IMR-90 (cell line): ENCODE data around the gene SYCP1. TPM values are rescaled to one million over a fixed set of nuclear protein-coding genes. Genes with fewer than 3 reads are reported as not detected.

Source experiments
- ATAC-seq: fragments of 200-7000 bp; cut with Tn5 transposase; 2 replicates; pipeline ENCODE4 v1.9.1; 2020; ENCODE audit warnings: low read depth, mild to moderate bottlenecking, moderate library complexity
- BruUV-seq: library from RNA; stranded (reverse); fragments of 400-500 nt; replicated peaks from 2 replicates; lab custom pipeline; 2021; lab: Mats Ljungman, UMichigan
- CTCF ChIA-PET: fragments of 300-600 bp; formaldehyde crosslinking; extraction: SDS; loops from one replicate; lab custom pipeline; 2021; ENCODE audit warnings: antibody characterized with exemption; lab: Yijun Ruan, JAX
- POLR2A ChIA-PET: fragments of 300-600 bp; sonication (Branson Sonifier 250); formaldehyde crosslinking; loops from one replicate; lab custom pipeline; 2022; ENCODE audit warnings: antibody characterized with exemption; ENCODE audit not compliant: unreplicated experiment; lab: Charles Lee
- DNase-seq: peaks from one replicate; pipeline ENCODE4 v3.0.0; 2013
- H2AFZ ChIP-seq: replicated peaks from 2 replicates; pipeline ENCODE3; 2013; ENCODE audit warnings: low read length, mild to moderate bottlenecking; ENCODE audit not compliant: poor library complexity
- H2AK5ac ChIP-seq: 2 replicates; pipeline ENCODE4 v1.6.1; 2013; ENCODE audit warnings: low read depth, low read length, inconsistent platforms
- H2AK9ac ChIP-seq: replicated peaks from 2 replicates; pipeline ENCODE3; 2013; ENCODE audit warnings: mild to moderate bottlenecking, low read depth, low read length, moderate library complexity; ENCODE audit not compliant: poor library complexity
- H2BK120ac ChIP-seq: 2 replicates; pipeline ENCODE4 v1.6.1; 2013; ENCODE audit warnings: low read depth, low read length, inconsistent platforms
- H2BK15ac ChIP-seq: 3 replicates; pipeline ENCODE4 v1.6.1; 2013; ENCODE audit warnings: low read depth, low read length, inconsistent platforms
- H2BK20ac ChIP-seq: 2 replicates; pipeline ENCODE4 v1.6.1; 2013; ENCODE audit warnings: low read depth, mild to moderate bottlenecking, inconsistent platforms, low read length, moderate library complexity
- H2BK5ac ChIP-seq: 2 replicates; pipeline ENCODE4 v1.6.1; 2013; ENCODE audit warnings: mild to moderate bottlenecking, low read depth, low read length, inconsistent platforms; ENCODE audit not compliant: poor library complexity, severe bottlenecking
- H3K14ac ChIP-seq: replicated peaks from 2 replicates; pipeline ENCODE4 v1.6.1; 2013; ENCODE audit warnings: low read depth, low read length, inconsistent platforms
- H3K18ac ChIP-seq: 2 replicates; pipeline ENCODE4 v1.6.1; 2013; ENCODE audit warnings: low read depth, low read length, control low read depth
- H3K23ac ChIP-seq: 2 replicates; pipeline ENCODE4 v1.6.1; 2013; ENCODE audit warnings: low read depth, low read length, inconsistent platforms
- H3K27ac ChIP-seq: 2 replicates; pipeline ENCODE4 v1.5.1; 2013; ENCODE audit warnings: mild to moderate bottlenecking, control low read depth, low read length; ENCODE audit not compliant: insufficient read depth
- H3K27me3 ChIP-seq: 2 replicates; pipeline ENCODE4 v1.6.1; 2013; ENCODE audit warnings: low read length; ENCODE audit not compliant: control insufficient read depth, insufficient read depth
- H3K36me3 ChIP-seq: 2 replicates; pipeline ENCODE4 v1.6.1; 2013; ENCODE audit warnings: low read length, mixed read lengths; ENCODE audit not compliant: control insufficient read depth, insufficient read depth
- H3K4ac ChIP-seq: 2 replicates; pipeline ENCODE4 v1.6.1; 2013; ENCODE audit warnings: low read depth, low read length, inconsistent platforms
- H3K4me1 ChIP-seq: 2 replicates; pipeline ENCODE4 v1.6.1; 2013; ENCODE audit warnings: low read length, mixed read lengths; ENCODE audit not compliant: control insufficient read depth, insufficient read depth
- H3K4me2 ChIP-seq: 2 replicates; pipeline ENCODE4 v1.6.1; 2013; ENCODE audit warnings: low read depth, mild to moderate bottlenecking, control low read depth, low read length, moderate library complexity
- H3K4me3 ChIP-seq: 2 replicates; pipeline ENCODE4 v1.5.1; 2013; ENCODE audit warnings: low read depth, mild to moderate bottlenecking, control low read depth, low read length, moderate library complexity; ENCODE audit not compliant: insufficient read depth
- H3K56ac ChIP-seq: 2 replicates; pipeline ENCODE4 v1.6.1; 2013; ENCODE audit warnings: low read length, inconsistent platforms; ENCODE audit not compliant: insufficient read depth; ENCODE audit errors: extremely low read depth
- H3K79me1 ChIP-seq, 2 experiments: 2 replicates each; pipeline ENCODE4 v1.6.1; 2013; ENCODE audit warnings: low read length in 2 of 2, inconsistent platforms in 1 of 2, low read depth in 1 of 2
- H3K9ac ChIP-seq: 2 replicates; pipeline ENCODE4 v1.6.1; 2013; ENCODE audit warnings: low read depth, low read length, control low read depth
- H3K9me1 ChIP-seq: 2 replicates; pipeline ENCODE4 v1.6.1; 2013; ENCODE audit warnings: low read length, inconsistent platforms; ENCODE audit not compliant: insufficient read depth
- H3K9me3 ChIP-seq: 2 replicates; pipeline ENCODE4 v1.6.1; 2013; ENCODE audit warnings: low read length; ENCODE audit not compliant: control insufficient read depth, insufficient read depth
- H4K20me1 ChIP-seq: 2 replicates; pipeline ENCODE4 v1.6.1; 2013; ENCODE audit warnings: low read length, inconsistent platforms; ENCODE audit not compliant: insufficient read depth
- H4K5ac ChIP-seq: 2 replicates; pipeline ENCODE4 v1.6.1; 2013; ENCODE audit warnings: mild to moderate bottlenecking, low read depth, low read length, control low read depth
- H4K8ac ChIP-seq, 2 experiments: 2 replicates each; pipeline ENCODE4 v1.6.1; 2013; ENCODE audit warnings: low read depth in 2 of 2, low read length in 2 of 2, control low read depth in 1 of 2, inconsistent platforms in 1 of 2
- H4K91ac ChIP-seq: 2 replicates; pipeline ENCODE4 v1.6.1; 2013; ENCODE audit warnings: low read depth, low read length, inconsistent platforms; ENCODE audit not compliant: insufficient read depth
- CEBPB ChIP-seq: IDR thresholded peaks from 2 replicates; pipeline ENCODE4 v1.6.1; 2012; ENCODE audit warnings: low read depth, low read length, improper control_type of control experiment
- CHD1 ChIP-seq: IDR thresholded peaks from 2 replicates; pipeline ENCODE4 v1.6.1; 2012; ENCODE audit warnings: low read depth, low read length, improper control_type of control experiment
- CTCF ChIP-seq: conservative IDR thresholded peaks from 2 replicates; pipeline ENCODE4 v1.5.1; 2012; ENCODE audit warnings: mild to moderate bottlenecking, low read depth, low read length, improper control_type of control experiment
- FOS ChIP-seq: fragments of 150-350 bp; IDR thresholded peaks from 2 replicates; pipeline ENCODE4 v1.6.1; 2016; ENCODE audit warnings: low read depth, low read length
- RAD21 ChIP-seq: IDR thresholded peaks from 2 replicates; pipeline ENCODE4 v1.6.1; 2012; ENCODE audit warnings: low read length, improper control_type of control experiment
- RCOR1 ChIP-seq: IDR thresholded peaks from 2 replicates; pipeline ENCODE4 v1.6.1; 2012; ENCODE audit warnings: mild to moderate bottlenecking, low read length, improper control_type of control experiment; ENCODE audit not compliant: insufficient replicate concordance
- RFX5 ChIP-seq: IDR thresholded peaks from 2 replicates; pipeline ENCODE4 v1.8.0; 2012; ENCODE audit warnings: low read depth, mild to moderate bottlenecking, low read length, moderate library complexity
- SMC3 ChIP-seq: fragments of 150-350 bp; IDR thresholded peaks from 2 replicates; pipeline ENCODE4 v1.6.1; 2016; ENCODE audit warnings: low read depth, mild to moderate bottlenecking, antibody characterized with exemption, low read length, moderate library complexity
- USF2 ChIP-seq: fragments of 150-350 bp; IDR thresholded peaks from 2 replicates; pipeline ENCODE4 v1.6.1; 2017; ENCODE audit warnings: mild to moderate bottlenecking, antibody characterized with exemption, low read length, low read depth
- WGBS, 2 experiments: methylation state at CpG; one replicate each; pipeline versions ENCODE4 v1.1.5 to v1.1.7; 2013; ENCODE audit warnings: missing lambda C conversion rate in 2 of 2; ENCODE audit not compliant: insufficient read length in 1 of 2; ENCODE audit errors: extremely low coverage in 2 of 2; 5-methylcytosine and 5-hydroxymethylcytosine counted together
- dilution Hi-C: fragments of 300-500 bp; cut with HindIII; formaldehyde crosslinking; loops from one replicate; pipeline ENCODE4 v1.14.3; 2018; ENCODE audit warnings: low sequenced_read_pairs; ENCODE audit not compliant: unreplicated experiment
- in situ Hi-C: fragments of 300-500 bp; cut with MboI; formaldehyde crosslinking; loops from 3 replicates; pipeline ENCODE4 v1.14.3; 2019; ENCODE audit warnings: low sequenced_read_pairs, inconsistent platforms, mixed read lengths
- intact Hi-C: fragments of 100-400 bp; cut with micrococcal nuclease; formaldehyde crosslinking; loops from 2 replicates; pipeline ENCODE4 v1.10.0; 2022
- polyA plus RNA-seq, 3 experiments: library from polyadenylated mRNA; depleted of rRNA; stranded (reverse); fragments of >200 nt; gene quantifications; 2 replicates each; pipeline ENCODE4 v1.2.3, GENCODE V29; 2012; ENCODE audit warnings: low replicate concordance in 1 of 3
- total RNA-seq: library from RNA; depleted of rRNA; stranded (reverse); fragments of >200 nt; gene quantifications from 2 replicates; pipeline ENCODE4 v1.2.3, GENCODE V29; 2012

SYCP1 gene
- total and polyA plus RNA-seq, 2 of the 4 experiments (the other 2 are of a cell fraction) = not detected

GRCh38 chr1:114979278-114979891 lies 124.7 kb downstream of the SYCP1 start:
- H2AFZ ChIP-seq = no peak overlapping the region
- H4K20me1 ChIP-seq = no peaks in the 10 kb centered on the region
- H3K4ac ChIP-seq = no peak overlapping the region
- in situ Hi-C loops = loop anchor here (5.0 kb wide), 2 partner anchors 133 to 613 kb away; no protein-coding TSS in a partner anchor
- H3K14ac ChIP-seq = no peak overlapping the region
- H3K27me3 ChIP-seq = no peaks in the 10 kb centered on the region; the same call in 1 of the 2 replicates
- H3K4me2 ChIP-seq = no peak overlapping the region
- ATAC-seq (peak; percentile 65; the same call in 1 of the 2 replicates), DNase-seq (peak; percentile 52)
- H3K79me1 ChIP-seq = no peaks in the 10 kb centered on the region
- intact Hi-C loops = loop anchor here (1.0 to 2.0 kb wide), 4 partner anchors 61 to 616 kb away; no protein-coding TSS in a partner anchor
- no peak overlapping the region for H2BK120ac ChIP-seq
- no peaks in the 10 kb centered on the region for H3K9me1 ChIP-seq
- no peak overlapping the region for H4K5ac ChIP-seq
- no peaks in the 10 kb centered on the region for H3K36me3 ChIP-seq
- H4K91ac ChIP-seq = no peak overlapping the region
- no peak overlapping the region for H2BK15ac ChIP-seq
- TF ChIP-seq RAD21 (peak; percentile 74), SMC3 (peak; percentile 88), RFX5 (no peak), USF2 (no peak), CEBPB (no peak), CTCF (peak; percentile 73), CHD1 (no peak), FOS (no peak), RCOR1 (no peak)
- H2AK5ac ChIP-seq = no peak overlapping the region
- ChIA-PET POLR2A (no interaction called here), CTCF (interaction anchor here (1.6 kb wide), 1 partner anchor 616 kb away, joined by 5 read pairs; no protein-coding TSS in a partner anchor)
- no peak overlapping the region for H4K8ac ChIP-seq
- H3K9ac ChIP-seq = no peak overlapping the region
- no peak overlapping the region for H3K18ac ChIP-seq
- no peak overlapping the region for H3K27ac ChIP-seq
- no peak overlapping the region for H2AK9ac ChIP-seq
- H3K56ac ChIP-seq = no peak overlapping the region
- BruUV-seq = no TSS peak
- H3K4me3 ChIP-seq = no peak overlapping the region
- no peak overlapping the region for H2BK20ac ChIP-seq
- no peaks in the 10 kb centered on the region for H3K9me3 ChIP-seq
- no peak overlapping the region for H2BK5ac ChIP-seq
- no peaks in the 10 kb centered on the region for H3K4me1 ChIP-seq
- no CpG with 5 or more reads among the region's 4 CpGs for WGBS, 2 experiments
- H3K23ac ChIP-seq = no peak overlapping the region
- dilution Hi-C loops = no loop called here
